Measurements from ENCODE around the gene POLR3C.
"Not testable (repeated sequence)": the region's sequence is repeated elsewhere in the genome, so short reads cannot be mapped to it uniquely, and the experiment has no call there.

POLR3C gene, protein sequence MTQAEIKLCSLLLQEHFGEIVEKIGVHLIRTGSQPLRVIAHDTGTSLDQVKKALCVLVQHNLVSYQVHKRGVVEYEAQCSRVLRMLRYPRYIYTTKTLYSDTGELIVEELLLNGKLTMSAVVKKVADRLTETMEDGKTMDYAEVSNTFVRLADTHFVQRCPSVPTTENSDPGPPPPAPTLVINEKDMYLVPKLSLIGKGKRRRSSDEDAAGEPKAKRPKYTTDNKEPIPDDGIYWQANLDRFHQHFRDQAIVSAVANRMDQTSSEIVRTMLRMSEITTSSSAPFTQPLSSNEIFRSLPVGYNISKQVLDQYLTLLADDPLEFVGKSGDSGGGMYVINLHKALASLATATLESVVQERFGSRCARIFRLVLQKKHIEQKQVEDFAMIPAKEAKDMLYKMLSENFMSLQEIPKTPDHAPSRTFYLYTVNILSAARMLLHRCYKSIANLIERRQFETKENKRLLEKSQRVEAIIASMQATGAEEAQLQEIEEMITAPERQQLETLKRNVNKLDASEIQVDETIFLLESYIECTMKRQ

DNA sequence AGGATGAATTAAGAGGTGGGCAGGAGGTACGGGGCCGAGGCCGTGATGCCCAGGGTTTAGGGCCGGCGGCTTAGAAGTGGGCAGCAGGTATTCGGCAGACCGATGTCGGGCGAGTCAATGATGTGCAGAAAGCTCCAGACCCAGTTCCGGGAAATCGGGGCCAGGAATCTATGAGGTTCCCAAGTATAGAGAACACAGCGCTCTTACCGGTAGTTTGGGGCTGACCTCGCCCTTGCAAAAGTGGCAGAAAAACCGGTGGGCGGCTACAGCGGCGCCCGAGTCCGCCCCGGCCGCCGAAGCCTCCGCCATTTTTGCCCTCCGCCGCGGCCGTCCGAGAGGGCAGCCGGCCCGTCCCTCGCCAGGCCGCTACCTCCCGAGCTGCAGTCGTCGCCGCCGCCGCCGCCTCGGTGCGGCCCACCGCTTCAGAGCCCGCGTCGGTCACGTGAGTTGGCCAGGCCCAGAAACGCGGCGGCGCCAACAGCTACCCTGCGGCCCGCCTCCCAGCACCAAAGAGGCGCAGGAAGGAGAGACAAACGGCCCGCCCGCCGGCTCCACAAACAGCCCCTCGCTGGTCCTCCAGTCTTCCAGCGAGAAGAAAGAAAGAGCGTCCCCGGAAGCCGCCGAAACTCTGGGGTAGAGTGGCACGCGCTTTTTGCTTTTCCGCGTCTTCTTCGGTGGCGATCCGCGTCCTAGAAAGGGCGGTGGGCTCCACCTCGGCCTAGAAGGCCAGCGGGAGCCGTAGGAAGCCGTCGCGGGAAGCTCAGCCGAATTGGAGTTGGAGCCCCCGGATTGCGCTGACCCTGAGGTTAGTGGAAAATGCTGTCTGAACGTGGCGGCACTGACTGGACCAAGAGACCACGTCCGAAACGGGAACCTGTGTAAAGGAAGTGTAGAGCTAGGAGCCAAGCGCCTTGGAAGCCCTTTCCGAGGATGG lies at the start of gene POLR3C, which contains the start of gene RNF115:
POLR3C (plus strand) TSS at position 636 of the 934 bp plus-strand sequence. CDS start 1,577 bp downstream, outside the sequence.
RNF115 (minus strand) TSS at position 531 of the 934 bp plus-strand sequence; CDS start at position 309, 222 bp downstream.
- in situ Hi-C loops (cut with MboI; ENCODE audit: low pct_unique_long_range_greater_than_20kb, low sequenced_read_pairs) = no loop called here
- DNase-seq = peak; percentile 96

DNA sequence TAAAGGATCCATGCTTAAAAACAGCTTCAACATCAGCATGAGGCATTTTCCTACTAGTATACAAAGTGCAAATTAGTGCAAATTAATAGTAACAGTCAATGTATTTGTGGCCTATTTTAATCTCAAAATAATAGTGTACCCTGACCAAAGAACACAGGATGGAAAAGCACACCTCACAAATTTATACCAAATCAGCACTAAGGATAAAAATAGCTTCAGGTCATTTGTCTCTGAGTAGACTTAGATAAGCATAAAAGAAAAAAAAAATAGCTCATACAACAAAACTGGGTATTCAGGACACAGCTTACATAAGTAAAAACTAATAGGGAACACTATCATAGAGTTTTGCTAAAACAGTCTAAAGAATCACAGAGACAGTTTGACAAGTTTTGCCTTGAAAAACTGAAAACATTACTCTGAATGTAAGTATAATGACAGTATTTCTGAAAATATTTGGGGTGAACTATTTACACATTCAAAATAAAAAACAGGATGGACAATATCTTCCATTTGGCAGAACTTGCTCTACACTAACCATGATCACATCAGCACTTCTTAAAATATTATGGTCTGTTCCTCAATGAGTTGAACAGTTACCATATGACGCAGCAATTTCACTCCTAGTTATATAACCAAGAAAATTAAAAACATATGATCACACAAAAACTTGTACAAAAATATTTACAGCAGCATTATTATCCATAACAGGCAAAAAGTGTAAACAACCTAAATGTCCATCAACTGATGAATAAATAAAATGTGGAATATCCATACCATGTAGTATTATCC lies 46.4 kb upstream of the POLR3C start:
- in situ Hi-C loops (cut with MboI; ENCODE audit: low pct_unique_long_range_greater_than_20kb, low sequenced_read_pairs) = no loop called here
- DNase-seq = no peak

DNA sequence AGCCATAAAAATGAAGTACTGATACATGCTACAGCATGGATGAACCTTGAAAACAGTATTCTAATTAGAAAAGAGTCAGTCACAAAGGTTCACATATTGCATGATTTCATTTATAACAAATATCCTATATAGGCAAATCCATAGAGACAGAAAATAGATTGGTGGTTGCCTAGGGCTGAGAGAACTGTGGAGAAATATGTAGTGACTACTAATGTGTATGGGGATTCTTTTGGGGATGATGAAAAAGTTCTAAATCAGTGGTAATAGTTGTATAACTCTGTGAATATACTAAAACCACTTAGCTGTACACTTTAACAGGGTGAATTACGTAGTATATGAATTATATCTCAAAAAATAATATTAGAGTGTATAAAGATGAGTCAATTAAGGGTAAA lies 45.9 kb upstream of the POLR3C start:
- DNase-seq = no peak
- in situ Hi-C loops (cut with MboI; ENCODE audit: low pct_unique_long_range_greater_than_20kb, low sequenced_read_pairs) = no loop called here

DNA sequence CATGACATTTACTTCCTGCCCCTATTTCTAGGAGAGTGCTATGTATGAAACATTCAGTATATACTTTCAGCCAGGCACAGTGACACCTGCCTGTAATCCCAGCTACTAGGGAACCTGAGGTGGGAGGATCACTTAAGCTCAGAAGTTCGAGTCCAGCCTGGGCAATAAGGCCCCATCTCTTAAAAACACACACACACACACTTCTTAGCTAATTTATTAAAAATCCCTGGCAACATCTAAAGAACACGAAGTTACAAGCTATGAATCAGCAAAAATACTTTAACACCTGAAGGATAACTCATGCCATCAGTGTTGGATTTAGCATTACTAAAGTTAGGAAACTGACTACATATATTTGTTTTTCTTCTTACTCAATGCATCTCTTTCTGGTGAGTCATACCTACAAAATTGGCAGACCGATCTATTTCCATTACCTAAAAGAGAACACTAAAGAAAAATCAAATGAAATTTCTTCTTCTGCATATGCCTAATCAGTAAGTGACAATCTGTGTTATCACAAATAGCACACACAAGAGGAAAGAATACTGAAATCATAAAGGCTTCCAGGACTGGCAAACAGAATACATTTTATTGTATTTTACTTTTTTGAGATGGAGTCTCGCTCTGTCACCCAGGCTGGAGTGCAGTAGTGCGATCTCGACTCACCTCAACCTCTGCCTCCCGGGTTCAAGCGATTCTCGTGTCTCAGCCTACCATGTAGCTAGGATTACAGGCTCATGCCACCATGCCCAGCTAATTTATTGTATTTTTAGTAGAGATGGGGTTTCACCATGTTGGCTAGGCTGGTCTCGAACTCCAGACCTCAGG lies 41.5 kb upstream of the POLR3C start:
- in situ Hi-C loops (cut with MboI; ENCODE audit: low pct_unique_long_range_greater_than_20kb, low sequenced_read_pairs) = no loop called here
- no peak for DNase-seq

DNA sequence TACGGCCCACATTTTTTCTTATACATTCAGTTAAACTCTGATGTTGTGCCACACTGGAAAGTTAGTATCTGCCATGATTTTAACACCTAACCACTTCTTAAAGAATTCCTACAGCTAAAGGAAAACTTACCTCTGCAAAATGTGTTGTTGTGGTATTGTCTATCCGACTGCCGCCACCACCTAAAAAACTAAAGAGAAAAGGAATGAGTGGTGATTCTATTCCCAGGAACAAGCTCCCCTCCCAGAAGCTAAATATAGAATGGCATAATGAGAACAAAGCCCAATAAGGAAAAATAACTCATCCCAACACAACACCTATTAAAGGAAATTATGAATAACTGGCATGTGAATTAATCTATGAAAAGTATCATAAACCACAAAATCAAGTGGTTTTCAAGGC lies 39.6 kb upstream of the POLR3C start:
- no peak for DNase-seq
- in situ Hi-C loops (cut with MboI; ENCODE audit: low pct_unique_long_range_greater_than_20kb, low sequenced_read_pairs) = no loop called here

DNA sequence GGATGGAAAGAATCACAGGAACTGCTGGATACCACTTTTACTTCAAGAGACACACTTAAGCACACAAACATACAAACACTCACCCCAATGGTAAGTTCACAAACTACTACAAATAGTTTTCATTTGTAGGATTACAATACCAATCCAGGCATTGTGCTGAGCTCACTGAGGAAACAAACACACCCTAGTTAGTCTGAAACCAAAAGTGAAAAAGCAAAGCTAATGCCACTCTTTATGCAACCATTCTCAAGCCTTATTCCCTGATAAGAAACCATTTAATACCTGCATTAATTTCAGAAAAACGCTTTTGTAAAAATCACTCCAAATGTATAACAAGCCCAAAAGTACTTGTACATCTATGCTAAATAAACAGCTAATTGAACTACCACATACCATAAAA lies 38.5 kb upstream of the POLR3C start:
- DNase-seq = no peak
- in situ Hi-C loops (cut with MboI; ENCODE audit: low pct_unique_long_range_greater_than_20kb, low sequenced_read_pairs) = no loop called here

DNA sequence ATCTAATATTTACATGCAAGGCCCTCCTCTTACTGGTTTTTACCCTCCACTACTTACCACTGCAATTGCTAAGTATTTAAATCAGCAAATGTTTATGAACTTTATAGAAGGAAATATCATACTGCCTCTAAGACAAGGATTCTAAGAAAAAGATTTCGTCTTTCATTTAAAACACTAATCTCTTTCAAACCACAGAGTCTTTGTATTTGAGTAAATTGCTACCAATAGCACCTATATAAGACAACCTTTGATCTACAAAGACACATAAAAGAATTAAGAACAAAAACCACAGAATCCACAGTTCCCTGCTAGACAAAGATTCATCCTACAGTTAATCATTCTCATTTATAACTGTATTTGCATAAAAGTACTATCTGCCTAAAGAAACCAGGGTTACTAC lies 37.7 kb upstream of the POLR3C start:
- in situ Hi-C loops (cut with MboI; ENCODE audit: low pct_unique_long_range_greater_than_20kb, low sequenced_read_pairs) = no loop called here
- no peak for DNase-seq

DNA sequence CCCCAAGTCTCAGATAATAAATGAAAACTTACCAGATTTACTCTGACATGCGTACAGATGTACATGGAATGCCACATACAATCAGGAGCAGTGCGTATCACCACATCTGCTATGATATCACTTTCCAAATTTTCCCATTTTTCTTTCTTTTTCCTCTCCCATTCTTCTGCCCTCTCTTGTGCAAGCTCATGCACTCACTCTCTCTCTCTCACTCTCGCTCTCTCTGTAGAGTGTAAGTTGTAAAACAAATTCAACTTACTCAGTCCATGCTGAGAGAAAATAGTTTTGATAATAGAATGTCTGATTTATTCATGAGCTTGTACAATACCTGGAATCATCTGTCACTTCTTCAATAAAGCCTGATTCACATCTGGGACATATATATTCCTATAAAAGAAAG lies 35.4 kb upstream of the POLR3C start:
- in situ Hi-C loops (cut with MboI; ENCODE audit: low pct_unique_long_range_greater_than_20kb, low sequenced_read_pairs) = no loop called here
- DNase-seq = no peak

DNA sequence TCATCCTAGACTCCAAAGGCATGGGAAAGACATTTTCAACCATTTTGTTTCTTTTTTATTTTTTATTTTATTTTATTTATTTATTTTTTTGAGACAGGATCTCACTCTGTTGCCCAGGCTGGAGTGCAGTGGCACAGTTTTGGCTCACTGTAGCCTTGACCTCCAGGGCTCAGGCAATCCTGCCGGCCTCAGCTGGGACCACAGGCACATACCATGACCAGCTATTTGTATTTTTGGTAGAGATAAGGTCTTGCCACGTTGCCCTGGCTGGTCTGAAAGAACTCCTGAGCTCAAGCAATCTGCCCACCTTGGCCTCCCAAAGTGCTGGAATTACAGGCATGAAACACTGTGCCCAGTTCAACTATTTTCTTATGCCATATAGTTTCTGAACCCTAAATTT lies 32.1 kb upstream of the POLR3C start:
- in situ Hi-C loops (cut with MboI; ENCODE audit: low pct_unique_long_range_greater_than_20kb, low sequenced_read_pairs); DNase-seq: not testable (repeated sequence)

DNA sequence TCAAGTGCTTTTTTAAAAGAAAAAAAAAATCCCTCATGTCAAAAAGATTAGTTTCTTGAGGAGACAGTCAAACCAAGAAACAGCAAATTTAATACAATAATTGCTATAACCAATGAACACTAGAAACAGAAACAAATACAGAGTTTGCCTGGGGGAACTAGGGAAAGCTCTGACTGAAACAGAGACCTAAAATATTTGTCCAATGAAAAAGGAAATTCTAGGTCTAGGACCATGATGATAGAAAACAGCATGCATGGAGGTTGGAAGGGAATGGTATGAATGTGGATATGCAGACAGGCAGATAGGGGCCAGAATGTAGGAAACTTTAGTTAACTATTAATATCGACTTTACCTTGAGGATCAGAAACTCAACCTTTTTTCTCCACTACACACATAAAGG lies 31.5 kb upstream of the POLR3C start:
- in situ Hi-C loops (cut with MboI; ENCODE audit: low pct_unique_long_range_greater_than_20kb, low sequenced_read_pairs) = no loop called here

DNA sequence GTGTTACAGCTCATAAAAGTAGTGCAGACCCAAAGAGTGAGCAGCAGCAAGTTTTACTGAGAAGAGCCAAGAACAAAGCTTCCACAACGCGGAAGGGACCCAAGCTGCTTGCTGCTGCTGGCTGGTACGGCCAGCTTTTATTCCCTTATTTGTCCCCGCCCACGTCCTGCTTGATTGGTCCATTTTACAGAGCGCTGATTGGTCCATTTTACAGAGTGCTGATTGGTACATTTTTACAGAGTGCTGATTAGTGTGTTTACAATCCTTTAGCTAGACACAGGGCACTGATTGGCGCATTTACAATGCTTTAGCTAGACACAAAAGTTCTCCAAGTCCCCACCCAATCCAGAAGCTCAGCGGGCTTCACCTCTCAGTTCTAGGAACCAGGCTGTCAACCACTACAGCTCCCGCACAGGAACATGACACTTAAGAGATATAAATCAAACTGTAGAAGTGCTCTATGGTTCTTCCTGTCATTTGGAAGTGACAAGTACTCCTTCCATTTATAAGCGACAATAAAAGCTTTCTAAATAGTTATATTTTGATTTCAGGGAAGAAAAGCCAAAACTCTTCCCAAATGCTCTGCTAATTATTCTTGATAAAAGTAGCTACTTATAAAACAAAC lies 28.6 kb upstream of the POLR3C start:
- in situ Hi-C loops (cut with MboI; ENCODE audit: low pct_unique_long_range_greater_than_20kb, low sequenced_read_pairs) = no loop called here
- peak; percentile 28 for DNase-seq

More for the DNA sequence above, 31.5 kb upstream of the POLR3C start:
- no peak for DNase-seq

DNA sequence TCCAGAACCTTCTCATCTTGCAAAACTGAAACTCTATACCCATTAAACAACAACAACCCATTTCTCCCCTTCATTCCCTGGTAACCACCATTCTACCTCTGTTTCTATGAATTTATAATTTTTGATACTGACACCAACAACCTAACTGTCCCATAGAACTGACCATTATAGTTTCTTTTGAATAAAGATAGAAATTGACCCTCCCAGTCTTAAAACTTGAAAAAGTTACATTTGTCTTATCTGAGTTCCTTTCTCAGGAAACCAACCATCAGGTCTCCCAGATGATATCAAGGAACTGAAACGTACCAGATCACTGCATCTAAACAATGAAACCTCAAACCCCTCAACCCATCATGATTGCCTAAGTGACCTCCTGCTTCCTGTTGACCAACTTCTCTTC lies 27.2 kb upstream of the POLR3C start:
- DNase-seq = no peak
- in situ Hi-C loops (cut with MboI; ENCODE audit: low pct_unique_long_range_greater_than_20kb, low sequenced_read_pairs) = no loop called here

DNA sequence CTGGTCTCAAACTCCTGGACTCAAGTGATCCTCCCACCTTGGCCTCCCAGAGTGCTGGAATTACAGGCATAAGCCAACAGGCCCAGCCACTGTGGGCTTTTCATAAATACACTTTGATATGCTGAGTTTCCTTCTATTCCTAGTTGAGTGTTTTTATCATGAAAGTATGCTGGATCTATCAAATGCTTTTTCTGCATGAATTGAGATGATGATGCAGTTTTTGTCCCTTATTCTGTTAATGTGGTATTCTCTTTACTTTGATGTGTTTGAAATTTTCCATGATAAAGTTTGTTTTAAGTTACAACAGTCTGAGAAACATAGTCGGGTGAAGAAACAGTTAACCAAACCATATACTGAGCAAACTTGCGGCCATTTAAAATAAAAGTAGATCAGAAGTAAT lies 24.2 kb upstream of the POLR3C start:
- in situ Hi-C loops (cut with MboI; ENCODE audit: low pct_unique_long_range_greater_than_20kb, low sequenced_read_pairs) = no loop called here
- no peak for DNase-seq

DNA sequence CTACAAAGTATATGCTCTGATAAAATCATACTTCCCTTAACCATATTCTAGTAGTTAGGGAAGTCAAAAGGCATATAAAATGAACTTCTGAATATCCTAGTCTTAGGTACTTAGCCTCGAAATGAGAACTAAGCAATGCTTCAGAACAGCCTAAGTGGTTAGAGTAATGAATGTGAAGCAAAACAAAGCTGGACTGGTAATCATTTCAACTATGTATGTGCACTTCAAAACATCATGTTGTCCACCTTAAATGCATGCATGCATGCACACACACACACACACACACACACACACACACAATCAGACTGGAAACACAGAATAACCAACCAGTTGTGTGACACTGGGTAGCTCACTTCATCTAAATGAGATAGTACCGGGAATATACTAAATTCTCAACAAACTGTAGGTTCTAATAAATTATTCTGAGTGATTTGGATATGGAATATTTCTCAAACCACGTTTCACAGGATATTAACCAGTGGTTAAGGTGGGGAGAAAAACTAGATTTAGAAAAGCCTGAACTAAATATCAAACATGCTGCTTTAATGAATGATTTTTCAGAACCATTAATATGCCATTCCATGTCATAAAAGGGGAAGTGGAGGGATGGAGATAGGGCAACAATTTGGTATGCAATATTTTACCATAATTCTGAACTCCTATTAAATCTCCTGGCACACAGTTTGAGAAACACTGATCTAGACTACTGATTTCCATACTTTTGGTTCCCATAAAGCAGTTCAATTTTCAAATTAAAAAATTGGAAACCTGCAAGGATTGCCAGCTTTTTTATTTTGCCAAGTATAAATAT lies 19.6 kb upstream of the POLR3C start:
- in situ Hi-C loops (cut with MboI; ENCODE audit: low pct_unique_long_range_greater_than_20kb, low sequenced_read_pairs) = no loop called here
- peak; percentile 21 for DNase-seq

DNA sequence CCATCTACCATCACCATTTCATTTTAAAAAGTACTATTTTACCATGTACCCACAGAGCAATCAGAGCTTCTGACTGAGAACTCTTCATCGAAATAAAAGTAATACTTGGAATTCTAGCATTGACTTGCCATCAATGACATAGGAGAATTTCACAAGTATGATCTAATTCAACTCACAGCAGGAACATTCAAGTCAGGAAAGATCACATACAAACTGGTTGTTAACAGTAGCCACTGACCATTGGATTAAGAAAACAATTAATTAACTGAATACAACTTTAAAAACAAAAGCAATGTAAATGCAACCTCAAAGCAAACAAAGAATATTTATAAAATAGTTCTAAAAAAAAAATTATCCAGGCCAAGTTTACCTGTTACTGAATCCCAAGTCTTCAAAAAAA lies 18.9 kb upstream of the POLR3C start:
- in situ Hi-C loops (cut with MboI; ENCODE audit: low pct_unique_long_range_greater_than_20kb, low sequenced_read_pairs) = no loop called here
- no peak for DNase-seq

DNA sequence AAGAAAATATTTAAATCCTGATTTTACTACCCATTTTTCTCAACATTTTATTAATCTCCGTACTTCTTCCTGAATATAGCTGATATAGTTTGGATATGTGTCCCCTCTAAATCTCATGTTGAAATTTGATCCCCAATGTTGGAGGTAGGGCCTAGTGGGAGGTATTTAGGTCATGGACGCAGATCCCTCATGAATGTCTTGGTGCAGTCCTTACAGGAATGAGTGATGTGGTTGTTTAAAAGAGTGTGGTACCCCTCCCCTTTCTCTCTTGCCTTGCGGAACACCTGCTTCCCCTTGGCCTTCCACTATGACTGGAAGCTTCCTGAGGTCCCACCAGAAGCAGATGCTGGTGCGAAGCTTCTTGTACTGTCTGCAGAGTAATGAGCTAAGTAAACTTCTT lies 17.6 kb upstream of the POLR3C start:
- in situ Hi-C loops (cut with MboI; ENCODE audit: low pct_unique_long_range_greater_than_20kb, low sequenced_read_pairs) = no loop called here
- no peak for DNase-seq

DNA sequence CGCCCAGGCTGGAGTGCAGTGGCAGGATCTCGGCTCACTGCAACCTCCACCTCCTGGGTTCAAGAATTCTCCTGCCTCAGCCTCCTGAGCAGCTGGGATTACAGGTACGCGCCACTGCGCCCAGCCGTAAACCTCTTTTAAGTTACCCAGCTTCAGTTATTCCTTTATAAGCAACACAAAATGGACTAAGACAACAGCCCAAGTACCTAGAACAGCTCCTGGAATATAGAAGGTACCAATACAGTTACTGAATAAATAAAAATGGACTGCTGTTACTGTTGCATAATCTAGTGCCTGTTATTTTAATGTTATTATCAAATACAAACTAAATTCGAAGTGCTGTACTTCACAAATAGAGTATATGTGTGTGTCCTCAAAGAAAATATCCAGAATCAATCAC lies 17.2 kb upstream of the POLR3C start:
- in situ Hi-C loops (cut with MboI; ENCODE audit: low pct_unique_long_range_greater_than_20kb, low sequenced_read_pairs) = no loop called here
- DNase-seq = no peak
